ENCODE measurements around the gene CSMD2. TPM values are rescaled to one million over a fixed set of nuclear protein-coding genes. Genes with fewer than 3 reads are reported as not detected.

The CSMD2 gene
- polyA plus RNA-seq, 2 donors, result 0.02 to 0.08 TPM

GRCh38 chr1:33716976-33717688 lies 447.9 kb downstream of the CSMD2 start:
- WGBS, 2 donors, result 76 to 83% methylated on average over 3 of the region's 3 CpGs
- no peaks in the 10 kb centered on the region for H3K4me1 ChIP-seq (ENCODE audit: control insufficient read depth in 2 of 2, insufficient read depth in 2 of 2, low read length in 1 of 2)

DNA sequence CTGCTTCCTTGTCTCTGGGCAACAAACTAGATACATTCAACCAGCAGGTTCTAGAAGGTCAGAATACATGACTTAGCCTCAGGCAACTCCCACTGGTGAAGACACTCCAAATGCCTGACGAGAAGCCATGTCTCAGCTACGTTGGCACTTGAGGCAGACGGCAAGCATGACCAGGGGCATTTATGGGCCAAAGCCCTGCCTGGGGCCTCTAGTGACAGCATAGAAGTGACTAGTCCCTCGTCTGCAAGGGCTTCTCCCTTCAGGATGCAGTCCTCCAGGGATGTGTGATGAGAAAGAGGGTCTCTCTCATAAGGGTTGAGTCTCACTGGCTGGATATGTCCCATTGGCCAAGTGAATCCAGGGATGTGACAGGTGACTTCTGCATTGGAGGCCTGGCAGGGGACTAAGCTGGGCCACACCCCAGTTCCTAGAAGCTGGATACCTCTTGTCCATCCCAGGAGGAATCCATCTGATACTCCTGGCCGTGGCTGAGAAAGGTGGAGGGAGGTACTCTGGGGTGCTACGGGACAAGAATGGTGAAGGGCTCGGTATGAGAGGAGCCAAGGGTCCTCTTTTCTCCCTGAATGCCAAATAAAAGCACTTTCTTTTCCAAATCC lies 449.7 kb downstream of the CSMD2 start:
- Histone ChIP-seq H3K4me1 (ENCODE audit: control insufficient read depth in 2 of 2, insufficient read depth in 2 of 2, low read length in 1 of 2) (no peaks in the 10 kb centered on the region), H3K4me3 (ENCODE audit: low read depth in 1 of 2, low read length in 2 of 2) (no peak overlapping the region), H3K27ac (ENCODE audit: low read depth in 2 of 2, low read length in 1 of 2) (no peak overlapping the region), H3K36me3 (ENCODE audit: control insufficient read depth in 2 of 2, insufficient read depth in 2 of 2, low read length in 1 of 2) (no peaks in the 10 kb centered on the region), H3K27me3 (ENCODE audit: control insufficient read depth in 1 of 2, insufficient read depth in 2 of 2, low read length in 2 of 2) (no peaks in the 10 kb centered on the region), H3K9me3 (ENCODE audit: control insufficient read depth in 2 of 2, insufficient read depth in 1 of 2, low read depth in 1 of 2, low read length in 1 of 2) (no peaks in the 10 kb centered on the region)
- WGBS, 2 donors, result 75 to 77% methylated on average over 7 of the region's 7 CpGs

More at GRCh38 chr1:33716976-33717688, 447.9 kb downstream of the CSMD2 start:
- no peak overlapping the region for H3K27ac ChIP-seq (ENCODE audit: low read depth in 2 of 2, low read length in 1 of 2)
- H3K9me3 ChIP-seq (ENCODE audit: control insufficient read depth in 2 of 2, insufficient read depth in 1 of 2, low read depth in 1 of 2, low read length in 1 of 2), result no peaks in the 10 kb centered on the region
- H3K27me3 ChIP-seq (ENCODE audit: control insufficient read depth in 1 of 2, insufficient read depth in 2 of 2, low read length in 2 of 2), result no peaks in the 10 kb centered on the region
- no peak overlapping the region for H3K4me3 ChIP-seq (ENCODE audit: low read depth in 1 of 2, low read length in 2 of 2)
- no peaks in the 10 kb centered on the region for H3K36me3 ChIP-seq (ENCODE audit: control insufficient read depth in 2 of 2, insufficient read depth in 2 of 2, low read length in 1 of 2)

DNA sequence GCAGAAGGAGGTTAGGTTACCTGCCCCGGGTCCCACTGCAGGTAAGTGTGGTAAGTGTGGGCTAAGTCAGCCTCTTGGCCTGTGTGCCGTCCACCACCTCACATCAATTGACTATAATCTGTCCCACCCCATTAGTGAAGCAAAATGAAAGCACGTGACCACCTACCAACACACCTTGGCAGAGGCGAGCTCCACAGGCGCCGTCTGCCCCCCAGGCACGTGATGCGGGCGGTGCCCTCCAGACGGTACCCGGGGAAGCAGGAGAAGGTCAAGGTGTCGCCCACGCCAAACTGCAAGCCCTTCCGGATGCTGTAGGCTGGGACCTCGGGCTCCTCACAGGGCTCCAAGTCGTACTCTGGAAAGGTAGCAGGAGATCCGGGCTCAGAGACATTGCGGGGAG lies 450.6 kb downstream of the CSMD2 start:
- H3K4me1 ChIP-seq (ENCODE audit: control insufficient read depth in 2 of 2, insufficient read depth in 2 of 2, low read length in 1 of 2), result no peaks in the 10 kb centered on the region
- no peaks in the 10 kb centered on the region for H3K27me3 ChIP-seq (ENCODE audit: control insufficient read depth in 1 of 2, insufficient read depth in 2 of 2, low read length in 2 of 2)
- H3K36me3 ChIP-seq (ENCODE audit: control insufficient read depth in 2 of 2, insufficient read depth in 2 of 2, low read length in 1 of 2), result no peaks in the 10 kb centered on the region
- no peak overlapping the region for H3K27ac ChIP-seq (ENCODE audit: low read depth in 2 of 2, low read length in 1 of 2)
- H3K9me3 ChIP-seq (ENCODE audit: control insufficient read depth in 2 of 2, insufficient read depth in 1 of 2, low read depth in 1 of 2, low read length in 1 of 2), result no peaks in the 10 kb centered on the region
- 84 to 89% methylated on average over 18 of the region's 18 CpGs for WGBS, 2 donors
- no peak overlapping the region for H3K4me3 ChIP-seq (ENCODE audit: low read depth in 1 of 2, low read length in 2 of 2)

GRCh38 chr1:33713058-33713877 lies 451.8 kb downstream of the CSMD2 start:
- Histone ChIP-seq H3K4me3 (ENCODE audit: low read depth in 1 of 2, low read length in 2 of 2) (no peak overlapping the region), H3K9me3 (ENCODE audit: control insufficient read depth in 2 of 2, insufficient read depth in 1 of 2, low read depth in 1 of 2, low read length in 1 of 2) (no peaks in the 10 kb centered on the region), H3K27me3 (ENCODE audit: control insufficient read depth in 1 of 2, insufficient read depth in 2 of 2, low read length in 2 of 2) (no peaks in the 10 kb centered on the region), H3K36me3 (ENCODE audit: control insufficient read depth in 2 of 2, insufficient read depth in 2 of 2, low read length in 1 of 2) (no peaks in the 10 kb centered on the region), H3K27ac (ENCODE audit: low read depth in 2 of 2, low read length in 1 of 2) (no peak overlapping the region), H3K4me1 (ENCODE audit: control insufficient read depth in 2 of 2, insufficient read depth in 2 of 2, low read length in 1 of 2) (no peaks in the 10 kb centered on the region)
- 67 to 75% methylated on average over 9 of the region's 9 CpGs for WGBS, 2 donors

DNA sequence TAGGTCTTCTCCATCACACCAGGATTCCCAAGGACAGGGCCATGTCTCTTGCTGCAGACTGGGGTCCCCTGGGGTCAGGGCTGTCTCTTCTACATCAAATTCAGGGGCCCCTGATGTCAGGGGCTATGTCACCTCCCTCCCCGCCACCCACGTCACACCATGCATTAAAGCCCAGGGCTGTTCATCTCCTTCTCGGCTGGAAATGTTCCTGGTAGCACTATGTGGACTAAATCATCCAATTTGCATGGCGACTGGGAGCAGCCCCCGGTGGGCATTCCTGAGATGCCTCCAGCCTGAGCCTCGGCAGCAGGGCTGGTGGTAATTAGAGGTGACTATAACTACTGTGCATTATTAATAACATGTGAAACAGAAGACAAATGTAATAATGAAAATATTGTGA lies 452.8 kb downstream of the CSMD2 start:
- Histone ChIP-seq H3K9me3 (ENCODE audit: control insufficient read depth in 2 of 2, insufficient read depth in 1 of 2, low read depth in 1 of 2, low read length in 1 of 2) (no peaks in the 10 kb centered on the region), H3K27me3 (ENCODE audit: control insufficient read depth in 1 of 2, insufficient read depth in 2 of 2, low read length in 2 of 2) (no peaks in the 10 kb centered on the region)
- 48 to 62% methylated on average over 6 of the region's 6 CpGs for WGBS, 2 donors

DNA sequence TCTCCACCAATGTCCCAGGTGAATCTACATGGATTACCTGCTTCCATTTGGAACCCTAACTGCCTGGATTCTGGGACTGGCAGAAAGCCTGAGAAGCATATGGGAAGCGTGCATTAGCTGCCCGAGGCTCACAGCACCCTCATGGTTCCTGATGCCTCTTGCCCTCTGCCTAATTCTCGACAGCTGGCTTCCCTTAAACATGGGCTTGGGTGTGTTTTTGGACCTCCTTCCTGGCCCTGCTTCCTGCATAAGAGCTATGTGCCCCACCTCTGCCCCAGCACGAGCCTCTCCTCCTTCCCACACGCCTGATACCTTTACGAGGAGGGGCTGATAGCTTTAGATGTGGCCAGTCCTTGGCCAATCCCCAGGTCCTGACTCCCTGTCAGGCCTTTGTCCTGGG lies 453.5 kb downstream of the CSMD2 start:
- 32 to 37% methylated on average over 6 of the region's 6 CpGs for WGBS, 2 donors
- Histone ChIP-seq H3K36me3 (ENCODE audit: control insufficient read depth in 2 of 2, insufficient read depth in 2 of 2, low read length in 1 of 2) (no peaks in the 10 kb centered on the region), H3K4me1 (ENCODE audit: control insufficient read depth in 2 of 2, insufficient read depth in 2 of 2, low read length in 1 of 2) (no peaks in the 10 kb centered on the region), H3K27me3 (ENCODE audit: control insufficient read depth in 1 of 2, insufficient read depth in 2 of 2, low read length in 2 of 2) (no peaks in the 10 kb centered on the region), H3K9me3 (ENCODE audit: control insufficient read depth in 2 of 2, insufficient read depth in 1 of 2, low read depth in 1 of 2, low read length in 1 of 2) (peaks cover 0 to 2% of the 10 kb centered on the region in 2 donors), H3K27ac (ENCODE audit: low read depth in 2 of 2, low read length in 1 of 2) (no peak overlapping the region), H3K4me3 (ENCODE audit: low read depth in 1 of 2, low read length in 2 of 2) (no peak overlapping the region)

More for the DNA sequence above, 452.8 kb downstream of the CSMD2 start:
- H3K4me3 ChIP-seq (ENCODE audit: low read depth in 1 of 2, low read length in 2 of 2), result no peak overlapping the region
- H3K4me1 ChIP-seq (ENCODE audit: control insufficient read depth in 2 of 2, insufficient read depth in 2 of 2, low read length in 1 of 2), result no peaks in the 10 kb centered on the region
- H3K36me3 ChIP-seq (ENCODE audit: control insufficient read depth in 2 of 2, insufficient read depth in 2 of 2, low read length in 1 of 2), result no peaks in the 10 kb centered on the region
- no peak overlapping the region for H3K27ac ChIP-seq (ENCODE audit: low read depth in 2 of 2, low read length in 1 of 2)

DNA sequence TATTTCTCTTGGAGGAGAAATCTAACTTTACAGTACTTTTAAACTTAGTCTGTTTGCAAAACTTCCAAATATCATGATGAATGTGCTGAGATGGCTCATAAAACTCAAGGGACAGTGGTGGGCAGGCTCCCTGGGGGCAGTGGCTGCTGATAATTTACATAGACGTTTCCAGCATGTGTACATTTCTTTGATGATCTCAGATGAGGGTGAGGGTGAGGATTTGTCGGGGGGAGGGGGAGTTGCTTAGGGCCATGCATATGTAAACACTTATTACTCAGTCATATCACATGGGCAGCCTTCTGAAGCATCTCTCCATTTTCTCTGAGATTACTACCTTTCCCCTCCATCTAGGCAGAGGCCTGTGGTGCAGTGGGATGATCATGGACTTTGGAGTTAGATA lies 454.1 kb downstream of the CSMD2 start:
- 26 to 39% methylated on average over 2 of the region's 2 CpGs for WGBS, 2 donors
- Histone ChIP-seq H3K27me3 (ENCODE audit: control insufficient read depth in 1 of 2, insufficient read depth in 2 of 2, low read length in 2 of 2) (no peaks in the 10 kb centered on the region), H3K4me1 (ENCODE audit: control insufficient read depth in 2 of 2, insufficient read depth in 2 of 2, low read length in 1 of 2) (no peaks in the 10 kb centered on the region), H3K27ac (ENCODE audit: low read depth in 2 of 2, low read length in 1 of 2) (no peak overlapping the region), H3K36me3 (ENCODE audit: control insufficient read depth in 2 of 2, insufficient read depth in 2 of 2, low read length in 1 of 2) (no peaks in the 10 kb centered on the region), H3K4me3 (ENCODE audit: low read depth in 1 of 2, low read length in 2 of 2) (no peak overlapping the region), H3K9me3 (ENCODE audit: control insufficient read depth in 2 of 2, insufficient read depth in 1 of 2, low read depth in 1 of 2, low read length in 1 of 2) (peaks cover 0 to 3% of the 10 kb centered on the region in 2 donors)

GRCh38 chr1:33709783-33710718 lies 455.0 kb downstream of the CSMD2 start:
- Histone ChIP-seq H3K36me3 (ENCODE audit: control insufficient read depth in 2 of 2, insufficient read depth in 2 of 2, low read length in 1 of 2) (no peaks in the 10 kb centered on the region), H3K4me3 (ENCODE audit: low read depth in 1 of 2, low read length in 2 of 2) (no peak overlapping the region), H3K9me3 (ENCODE audit: control insufficient read depth in 2 of 2, insufficient read depth in 1 of 2, low read depth in 1 of 2, low read length in 1 of 2) (peaks cover 0 to 3% of the 10 kb centered on the region in 2 donors), H3K27ac (ENCODE audit: low read depth in 2 of 2, low read length in 1 of 2) (no peak overlapping the region), H3K27me3 (ENCODE audit: control insufficient read depth in 1 of 2, insufficient read depth in 2 of 2, low read length in 2 of 2) (no peaks in the 10 kb centered on the region), H3K4me1 (ENCODE audit: control insufficient read depth in 2 of 2, insufficient read depth in 2 of 2, low read length in 1 of 2) (no peaks in the 10 kb centered on the region)
- 70 to 76% methylated on average over 6 of the region's 6 CpGs for WGBS, 2 donors
